Pancreas (tissue), 10 donors: ENCODE results near the gene KIF11. TPM values are rescaled to one million over a fixed set of nuclear protein-coding genes. Genes with fewer than 3 reads are reported as not detected.

ENCODE experiments used
- ATAC-seq, 4 donors: fragments of 200-7000 bp; cut with Tn5 transposase; one replicate each; pipeline versions ENCODE4 v1.8.0 to v1.9.1; 2020; ENCODE audit warnings: mild to moderate bottlenecking in 4 of 4, moderate library complexity in 4 of 4
- DNase-seq, 6 donors: peaks; one replicate each; pipeline ENCODE4 v3.0.0-alpha.2; 2020
- FAIRE-seq: peaks from 2 replicates; lab custom pipeline; 2012; peaks lifted over from hg19 to GRCh38; lab: Jason Lieb, UNC
- H3K27ac ChIP-seq, 4 donors: fragments of 200-600 bp; sonication (generic); 1 replicate in 3 of 4; 2 replicates in 1 of 4; pipeline versions ENCODE4 v1.5.0 to v1.8.0; 2020
- H3K27me3 ChIP-seq, 4 donors: fragments of 200-600 bp; one replicate each; pipeline ENCODE4 v1.8.0; 2021
- H3K36me3 ChIP-seq, 3 donors: fragments of 200-600 bp; sonication (generic) in 1 of 3; one replicate each; pipeline versions ENCODE4 v1.5.0 to v1.8.0; 2020 to 2021
- H3K4me1 ChIP-seq, 3 donors: fragments of 200-600 bp; one replicate each; pipeline ENCODE4 v1.8.0; 2021
- H3K4me3 ChIP-seq, 4 donors: fragments of 200-600 bp; sonication (generic) in 2 of 4; one replicate each; pipeline versions ENCODE4 v1.5.0 to v1.8.0; 2020 to 2021
- H3K9me3 ChIP-seq, 4 donors: fragments of 200-600 bp; one replicate each; pipeline ENCODE4 v1.8.0; 2021
- WGBS, 2 donors: extraction: QIAGEN DNeasy Blood & Tissue Kit; methylation state at CpG; one replicate each; pipeline ENCODE4 v1.1.7; 2013; 5-methylcytosine and 5-hydroxymethylcytosine counted together
- intact Hi-C, 3 donors: fragments of 100-400 bp; cut with DNase I; formaldehyde crosslinking; loops; one replicate each; pipeline versions ENCODE4 v1.11.1 to v1.14.2; 2022
- polyA plus RNA-seq, 2 donors: library from polyadenylated mRNA; stranded (reverse); fragments of 200-250 nt; gene quantifications; one replicate each; pipeline ENCODE4 v1.2.3, GENCODE V29; 2013
- total RNA-seq, 6 donors: library from RNA; stranded (reverse); fragmentation: NEBNext Ultra II Directional in 4 of 6; extraction: Animal tissue kit (Norgen Biotek cat#: 25700) in 4 of 6; gene quantifications; one replicate each; pipeline versions ENCODE4 v1.2.1 to v1.2.4, GENCODE V29; 2021 to 2023
- TF ChIP-seq, protein P1 (sequence below), 4 donors: fragments of 200-600 bp; sonication (generic) in 3 of 4; IDR thresholded peaks; one replicate each; pipeline versions ENCODE4 v1.5.0 to v1.8.0; 2021; ENCODE audit warnings: antibody characterized with exemption in 4 of 4
- donor health status: healthy with polysubstance abuse.
- donor health status: DM: no; HTN: no; CAD: no; lungs with moderate emphysema.
- donor health status: DM: no; HTN: no; CAD: no.
- donor health status: control.
- donor health status: control.
- donor health status: Bipolar disorder and iron deficiency.
- donor health status: DM: yes; HTN: yes; CAD: no.
- donor health status: DM: no; HTN: no; CAD: no.
- donor health status: DM: no; HTN: no; CAD: no.
- donor health status: DM: yes; HTN: yes; CAD: no.

Gene KIF11
- total RNA-seq (1 to 10 TPM in 1 of 6 donors, under 1 TPM in 5; 0.35 to 1.1 (median 0.50) TPM), polyA plus RNA-seq (under 1 TPM; 0.19 to 0.38 TPM)

DNA sequence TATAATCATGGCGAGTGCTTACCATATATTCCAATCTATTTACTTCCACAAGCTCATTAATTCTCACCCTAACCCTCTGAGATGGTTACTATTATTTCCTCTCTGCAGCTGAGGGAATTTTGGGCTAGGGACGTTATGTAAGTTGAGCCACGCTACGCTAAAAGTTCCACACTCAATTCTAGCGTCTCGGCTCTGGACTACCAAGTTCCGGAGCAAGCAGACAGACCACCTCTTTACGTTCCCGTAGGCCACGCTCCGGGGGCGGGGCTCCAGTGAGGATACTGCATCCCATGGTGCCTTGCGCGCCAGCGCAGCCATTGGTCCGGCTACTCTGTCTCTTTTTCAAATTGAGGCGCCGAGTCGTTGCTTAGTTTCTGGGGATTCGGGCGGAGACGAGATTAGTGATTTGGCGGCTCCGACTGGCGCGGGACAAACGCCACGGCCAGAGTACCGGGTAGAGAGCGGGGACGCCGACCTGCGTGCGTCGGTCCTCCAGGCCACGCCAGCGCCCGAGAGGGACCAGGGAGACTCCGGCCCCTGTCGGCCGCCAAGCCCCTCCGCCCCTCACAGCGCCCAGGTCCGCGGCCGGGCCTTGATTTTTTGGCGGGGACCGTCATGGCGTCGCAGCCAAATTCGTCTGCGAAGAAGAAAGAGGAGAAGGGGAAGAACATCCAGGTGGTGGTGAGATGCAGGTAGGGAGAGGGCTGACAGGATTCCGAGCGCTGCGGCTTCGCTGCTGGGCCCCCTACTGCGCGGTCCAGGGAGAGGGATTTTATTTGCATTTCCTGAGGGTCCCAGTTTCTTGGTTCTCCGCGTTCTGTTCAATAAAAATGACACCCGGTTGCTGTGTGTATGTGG, at the start of gene KIF11:
Gene KIF11, plus strand, starts transcription at position 370 of the 858 bp plus-strand sequence. Its CDS starts 246 bp downstream, at position 616.
- 0 to 1% methylated on average over 61 of the region's 61 CpGs for WGBS, 2 donors
- H3K36me3 ChIP-seq = no peaks in the 10 kb centered on the region
- peak; percentile 95 to 97 (median 96) for DNase-seq
- intact Hi-C loops = no loop called here
- H3K9me3 ChIP-seq = no peaks in the 10 kb centered on the region
- peak within 1 kb of the TSS; percentile 78 to 93 (median 82) for H3K27ac ChIP-seq
- H3K4me1 ChIP-seq = peaks cover 0 to 12% (median 6%) of the 10 kb centered on the region in 3 donors
- peak; percentile 54 for FAIRE-seq
- TF ChIP-seq, protein P1, sequence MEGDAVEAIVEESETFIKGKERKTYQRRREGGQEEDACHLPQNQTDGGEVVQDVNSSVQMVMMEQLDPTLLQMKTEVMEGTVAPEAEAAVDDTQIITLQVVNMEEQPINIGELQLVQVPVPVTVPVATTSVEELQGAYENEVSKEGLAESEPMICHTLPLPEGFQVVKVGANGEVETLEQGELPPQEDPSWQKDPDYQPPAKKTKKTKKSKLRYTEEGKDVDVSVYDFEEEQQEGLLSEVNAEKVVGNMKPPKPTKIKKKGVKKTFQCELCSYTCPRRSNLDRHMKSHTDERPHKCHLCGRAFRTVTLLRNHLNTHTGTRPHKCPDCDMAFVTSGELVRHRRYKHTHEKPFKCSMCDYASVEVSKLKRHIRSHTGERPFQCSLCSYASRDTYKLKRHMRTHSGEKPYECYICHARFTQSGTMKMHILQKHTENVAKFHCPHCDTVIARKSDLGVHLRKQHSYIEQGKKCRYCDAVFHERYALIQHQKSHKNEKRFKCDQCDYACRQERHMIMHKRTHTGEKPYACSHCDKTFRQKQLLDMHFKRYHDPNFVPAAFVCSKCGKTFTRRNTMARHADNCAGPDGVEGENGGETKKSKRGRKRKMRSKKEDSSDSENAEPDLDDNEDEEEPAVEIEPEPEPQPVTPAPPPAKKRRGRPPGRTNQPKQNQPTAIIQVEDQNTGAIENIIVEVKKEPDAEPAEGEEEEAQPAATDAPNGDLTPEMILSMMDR (IDR thresholded peaks at IDR 0.05) = no peak
- ATAC-seq = peak; percentile 91 to 97 (median 94)
- H3K4me3 ChIP-seq = peak within 1 kb of the TSS; percentile 48 to 78 (median 60)
- H3K27me3 ChIP-seq = no peaks in the 10 kb centered on the region

DNA sequence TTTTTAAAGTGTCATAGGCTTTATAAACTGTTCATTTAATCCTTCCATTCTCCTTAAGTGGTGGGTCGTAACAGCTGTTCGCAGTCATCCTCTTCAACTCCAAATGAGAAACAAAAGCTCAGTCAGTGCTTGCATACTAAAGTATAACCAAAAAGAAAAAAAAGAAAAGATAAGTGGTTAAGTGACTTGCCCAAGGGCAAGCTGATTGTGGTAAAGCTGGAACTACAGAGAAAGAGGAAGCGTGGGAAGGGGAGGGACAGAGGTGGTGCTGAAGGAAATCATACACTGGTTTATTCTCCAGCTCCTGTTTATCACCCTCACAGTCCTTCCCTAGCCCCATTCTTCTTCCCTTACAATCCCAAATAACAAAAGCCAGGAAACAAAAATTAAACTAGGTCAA, 48.6 kb upstream of the KIF11 start:
- FAIRE-seq = no peak

DNA sequence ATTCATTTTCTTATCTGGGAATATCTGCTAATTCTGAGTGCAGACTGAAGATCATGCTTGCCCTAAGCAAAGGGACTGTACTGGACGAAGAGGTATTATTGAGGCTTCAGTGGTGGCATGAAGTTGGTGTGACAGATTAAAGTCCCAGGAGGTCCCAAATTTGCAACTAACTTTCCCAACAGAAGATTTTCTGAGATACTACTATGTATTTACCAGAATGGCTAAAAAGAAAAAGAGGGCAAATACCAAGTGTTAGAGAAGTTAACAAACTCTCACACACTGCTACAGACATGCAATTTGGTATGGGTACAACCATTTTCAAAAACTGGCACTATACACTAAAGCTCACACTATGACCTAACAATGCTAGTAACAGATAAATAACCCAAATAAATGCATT, 47.4 kb upstream of the KIF11 start:
- 88 to 91% methylated on average over 1 of the region's 1 CpG for WGBS, 2 donors
- ATAC-seq = no peak
- no peaks in the 10 kb centered on the region for H3K27me3 ChIP-seq
- intact Hi-C loops = no loop called here
- H3K27ac ChIP-seq = no peak overlapping the region
- no peak for FAIRE-seq
- H3K4me1 ChIP-seq = peaks cover 0 to 10% (median 5%) of the 10 kb centered on the region in 3 donors
- no peak for DNase-seq
- H3K4me3 ChIP-seq = no peak overlapping the region
- H3K9me3 ChIP-seq = no peaks in the 10 kb centered on the region
- no peaks in the 10 kb centered on the region for H3K36me3 ChIP-seq
- TF ChIP-seq, protein P1 (IDR thresholded peaks at IDR 0.05) = no peak

More for the DNA sequence above, 48.6 kb upstream of the KIF11 start:
- no peaks in the 10 kb centered on the region for H3K9me3 ChIP-seq
- H3K4me3 ChIP-seq = no peak overlapping the region
- ATAC-seq (peak in 3 of 4 donors; percentile 53 to 71 (median 67)), DNase-seq (no peak)
- peaks cover 0 to 10% (median 5%) of the 10 kb centered on the region in 3 donors for H3K4me1 ChIP-seq
- TF ChIP-seq, protein P1 (IDR thresholded peaks at IDR 0.05) = no peak
- intact Hi-C loops = no loop called here
- 53 to 83% methylated on average over 3 of the region's 3 CpGs for WGBS, 2 donors
- H3K27ac ChIP-seq = no peak overlapping the region
- H3K27me3 ChIP-seq = no peaks in the 10 kb centered on the region
- no peaks in the 10 kb centered on the region for H3K36me3 ChIP-seq

DNA sequence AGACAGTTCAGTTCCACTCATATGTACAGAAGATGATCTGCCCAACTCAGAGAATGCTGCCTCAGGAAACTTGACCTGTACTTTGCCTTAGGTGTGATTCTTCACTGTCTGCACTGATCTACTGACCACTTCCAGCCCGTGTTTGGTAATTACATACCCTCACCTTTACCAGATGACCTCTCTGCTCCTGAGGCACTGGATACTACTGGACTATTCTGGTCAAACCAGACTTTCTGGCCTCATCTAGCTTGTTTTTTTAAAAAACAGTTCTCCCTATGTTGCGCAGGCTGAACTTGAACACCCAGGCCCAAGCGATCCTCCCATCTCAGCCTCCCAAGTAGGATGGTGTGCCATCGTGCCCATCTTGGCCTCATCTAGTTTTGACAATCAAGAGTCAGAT, 45.3 kb upstream of the KIF11 start:
- intact Hi-C loops = no loop called here

More for the DNA sequence above, 45.3 kb upstream of the KIF11 start:
- no peak overlapping the region for H3K4me3 ChIP-seq
- no peaks in the 10 kb centered on the region for H3K36me3 ChIP-seq
- FAIRE-seq (no peak), ATAC-seq (no peak), DNase-seq (no peak)
- H3K27me3 ChIP-seq = no peaks in the 10 kb centered on the region
- peaks cover 0 to 10% (median 5%) of the 10 kb centered on the region in 3 donors for H3K4me1 ChIP-seq
- 90 to 94% methylated on average over 4 of the region's 4 CpGs for WGBS, 2 donors
- H3K27ac ChIP-seq = no peak overlapping the region
- TF ChIP-seq, protein P1 (IDR thresholded peaks at IDR 0.05) = no peak
- H3K9me3 ChIP-seq = no peaks in the 10 kb centered on the region
